HK-2 (cell line): ENCODE data around the gene SLC12A9.

Experiments used
- DNase-seq: peaks from one replicate; pipeline ENCODE4 v3.0.0-alpha.2; 2018; ENCODE audit not compliant: unreplicated experiment

The SLC12A9 gene

GRCh38 chr7:100860702-100861615, 8.4 kb downstream of the SLC12A9 start:
- no peak for DNase-seq

- DNase-seq: no peak
Observed at GRCh38 chr7:100861616-100861985, 9.1 kb downstream of the SLC12A9 start.

GRCh38 chr7:100863406-100863950, 11.0 kb downstream of the SLC12A9 start:
- no peak for DNase-seq

GRCh38 chr7:100864263-100864845, 11.8 kb downstream of the SLC12A9 start:
- no peak for DNase-seq

- DNase-seq: no peak
Observed at GRCh38 chr7:100865372-100865911, 12.9 kb downstream of the SLC12A9 start.

GRCh38 chr7:100865938-100866728, 13.6 kb downstream of the SLC12A9 start:
- DNase-seq: no peak

GRCh38 chr7:100866729-100867039, 14.2 kb downstream of the SLC12A9 start:
- no peak for DNase-seq

GRCh38 chr7:100867040-100867775, 14.7 kb downstream of the SLC12A9 start, which contains the start of gene TRIP6:
TRIP6 (plus strand) TSS chr7:100867387; CDS start chr7:100867498, 111 bp downstream.
- peak; percentile 93 for DNase-seq

- DNase-seq: no peak
Observed at GRCh38 chr7:100867776-100868485, 15.4 kb downstream of the SLC12A9 start.

- no peak for DNase-seq
Observed at GRCh38 chr7:100873599-100874299, 21.2 kb downstream of the SLC12A9 start.

GRCh38 chr7:100874300-100874576, 21.7 kb downstream of the SLC12A9 start:
- no peak for DNase-seq

GRCh38 chr7:100874577-100875355, 22.3 kb downstream of the SLC12A9 start, which contains the start of gene SRRT:
SRRT (plus strand) TSS chr7:100875103; CDS start chr7:100875591, 488 bp downstream.
- peak; percentile 99 for DNase-seq

- no peak for DNase-seq
Observed at GRCh38 chr7:100875356-100875751, 22.8 kb downstream of the SLC12A9 start.

GRCh38 chr7:100878013-100878412, 25.5 kb downstream of the SLC12A9 start:
- no peak for DNase-seq

- DNase-seq: no peak
Observed at GRCh38 chr7:100878685-100879084, 26.2 kb downstream of the SLC12A9 start.

- no peak for DNase-seq
Observed at GRCh38 chr7:100879685-100880261, 27.3 kb downstream of the SLC12A9 start.

GRCh38 chr7:100880645-100881044, 28.1 kb downstream of the SLC12A9 start:
- no peak for DNase-seq

- DNase-seq: no peak
Observed at GRCh38 chr7:100881136-100881535, 28.6 kb downstream of the SLC12A9 start.

GRCh38 chr7:100882201-100882600, 29.7 kb downstream of the SLC12A9 start:
- no peak for DNase-seq
